ENCODE measurements around the gene RCE1.

Gene RCE1

GRCh38 chr11:66849501-66850234, 6.4 kb downstream of the RCE1 start:
- peaks cover 0 to 58% of the 10 kb centered on the region in 2 experiments; a peak in 1 of 3 replicates for H3K36me3 ChIP-seq (ENCODE audit: control insufficient read depth in 2 of 2, insufficient read depth in 1 of 2, low read length in 2 of 2)
- no peaks in the 10 kb centered on the region for H3K9me3 ChIP-seq (ENCODE audit: control insufficient read depth, insufficient read depth, low read depth, low read length)
- ChIA-PET CTCF (interaction anchor here (0.6 to 0.9 kb wide), 3 partner anchors 34 to 270 kb away, joined by 3 to 5 read pairs (median 3); partner anchors contain the start of gene KDM2A), POLR2A (interaction anchor here (1.0 kb wide), 1 partner anchor 12 kb away, joined by 10 read pairs; no protein-coding TSS in a partner anchor)
- H3K4me3 ChIP-seq (ENCODE audit: low read depth, low read length) = no peak overlapping the region
- H3K27ac ChIP-seq (ENCODE audit: extremely low read depth, low read depth, low read length) = no peak overlapping the region
- no peak for TF ChIP-seq ZBTB10 (tag by site-specific recombination; IDR thresholded peaks at IDR 0.05)
- TF ChIP-seq KLF9 (tag by site-specific recombination; IDR thresholded peaks at IDR 0.05; ENCODE audit: low read depth) = no peak
- TF ChIP-seq ZNF514 (tag by site-specific recombination; IDR thresholded peaks at IDR 0.05) = no peak
- TF ChIP-seq ZNF366 (tag by site-specific recombination; conservative IDR thresholded peaks at IDR 0.05) = no peak
- no peak for TF ChIP-seq GLI2 (tag by site-specific recombination; IDR thresholded peaks at IDR 0.05; ENCODE audit: borderline replicate concordance, low read depth)
- TF ChIP-seq ZNF433 (tag by site-specific recombination; IDR thresholded peaks at IDR 0.05; ENCODE audit: low read depth) = no peak
- TF ChIP-seq ZNF530 (tag by site-specific recombination; IDR thresholded peaks at IDR 0.05; ENCODE audit: low read depth) = no peak
- no peak for TF ChIP-seq RBAK (tag by site-specific recombination; IDR thresholded peaks at IDR 0.05)
- TF ChIP-seq ZNF544 (tag by site-specific recombination; IDR thresholded peaks at IDR 0.05) = no peak
- TF ChIP-seq ZNF585B (tag by site-specific recombination; IDR thresholded peaks at IDR 0.05) = no peak
- TF ChIP-seq, protein P1, sequence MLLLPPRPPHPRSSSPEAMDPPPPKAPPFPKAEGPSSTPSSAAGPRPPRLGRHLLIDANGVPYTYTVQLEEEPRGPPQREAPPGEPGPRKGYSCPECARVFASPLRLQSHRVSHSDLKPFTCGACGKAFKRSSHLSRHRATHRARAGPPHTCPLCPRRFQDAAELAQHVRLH (tag by site-specific recombination; IDR thresholded peaks at IDR 0.05) = no peak
- no peak for TF ChIP-seq SCRT2 (tag by site-specific recombination; IDR thresholded peaks at IDR 0.05)
- TF ChIP-seq IKZF3 (tag by site-specific recombination; IDR thresholded peaks at IDR 0.05) = no peak
- TF ChIP-seq ZNF692 (tag by site-specific recombination; IDR thresholded peaks at IDR 0.05) = no peak
- TF ChIP-seq, protein P2, sequence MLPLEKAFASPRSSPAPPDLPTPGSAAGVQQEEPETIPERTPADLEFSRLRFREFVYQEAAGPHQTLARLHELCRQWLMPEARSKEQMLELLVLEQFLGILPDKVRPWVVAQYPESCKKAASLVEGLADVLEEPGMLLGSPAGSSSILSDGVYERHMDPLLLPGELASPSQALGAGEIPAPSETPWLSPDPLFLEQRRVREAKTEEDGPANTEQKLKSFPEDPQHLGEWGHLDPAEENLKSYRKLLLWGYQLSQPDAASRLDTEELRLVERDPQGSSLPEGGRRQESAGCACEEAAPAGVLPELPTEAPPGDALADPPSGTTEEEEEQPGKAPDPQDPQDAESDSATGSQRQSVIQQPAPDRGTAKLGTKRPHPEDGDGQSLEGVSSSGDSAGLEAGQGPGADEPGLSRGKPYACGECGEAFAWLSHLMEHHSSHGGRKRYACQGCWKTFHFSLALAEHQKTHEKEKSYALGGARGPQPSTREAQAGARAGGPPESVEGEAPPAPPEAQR (tag by site-specific recombination; IDR thresholded peaks at IDR 0.05) = no peak
- no peak for TF ChIP-seq HOXC10 (CRISPR knock-in tag; IDR thresholded peaks at IDR 0.05)
- no peak for TF ChIP-seq TSHZ1 (tag by site-specific recombination; IDR thresholded peaks at IDR 0.05; ENCODE audit: borderline replicate concordance)
- no peak for TF ChIP-seq ZNF624 (tag by site-specific recombination; IDR thresholded peaks at IDR 0.05)
- no peaks in the 10 kb centered on the region for H3K4me1 ChIP-seq (ENCODE audit: control insufficient read depth, insufficient read depth, low read length)
